Astrocyte (in vitro differentiated cells and primary cell): ENCODE data around the gene MIOX. TPM values are rescaled to one million over a fixed set of nuclear protein-coding genes. Genes with fewer than 3 reads are reported as not detected.

Experiments
- DNase-seq: peaks from one replicate; pipeline ENCODE4 v3.0.0-alpha.2; 2010; ENCODE audit warnings: low read depth
- FAIRE-seq: peaks from 2 replicates; lab custom pipeline; 2011; peaks lifted over from hg19 to GRCh38; lab: Jason Lieb, UNC
- H2AFZ ChIP-seq: 2 replicates; pipeline ENCODE4 v1.6.0; 2012; ENCODE audit warnings: low read depth, low read length, inconsistent platforms
- H3K27ac ChIP-seq: 2 replicates; pipeline ENCODE4 v1.5.1; 2011; ENCODE audit warnings: low read depth, low read length, inconsistent platforms
- H3K27me3 ChIP-seq: 2 replicates; pipeline ENCODE4 v1.6.0; 2011; ENCODE audit warnings: low read length, inconsistent platforms; ENCODE audit not compliant: insufficient read depth
- H3K36me3 ChIP-seq: 2 replicates; pipeline ENCODE4 v1.5.1; 2011; ENCODE audit warnings: low read length, inconsistent platforms; ENCODE audit not compliant: insufficient read depth
- H3K4me1 ChIP-seq: 2 replicates; pipeline ENCODE4 v1.5.1; 2011; ENCODE audit warnings: low read length, inconsistent platforms; ENCODE audit not compliant: insufficient read depth
- H3K4me2 ChIP-seq: 2 replicates; pipeline ENCODE4 v1.6.0; 2012; ENCODE audit warnings: low read length, inconsistent platforms
- H3K4me3 ChIP-seq: 2 replicates; pipeline ENCODE4 v1.5.1; 2011; ENCODE audit warnings: low read depth, mild to moderate bottlenecking, low read length, inconsistent platforms; ENCODE audit not compliant: insufficient read depth
- H3K79me2 ChIP-seq: 2 replicates; pipeline ENCODE4 v1.6.0; 2012; ENCODE audit warnings: mild to moderate bottlenecking, low read length, inconsistent platforms; ENCODE audit not compliant: insufficient read depth
- H3K9ac ChIP-seq: 2 replicates; pipeline ENCODE4 v1.6.0; 2012; ENCODE audit warnings: mild to moderate bottlenecking, low read length, inconsistent platforms
- H3K9me3 ChIP-seq: 2 replicates; pipeline ENCODE4 v1.5.1; 2012; ENCODE audit warnings: low read depth, mild to moderate bottlenecking, low read length, inconsistent platforms; ENCODE audit not compliant: insufficient read depth
- H4K20me1 ChIP-seq: 2 replicates; pipeline ENCODE4 v1.6.0; 2012; ENCODE audit warnings: low read length, inconsistent platforms; ENCODE audit not compliant: insufficient read depth
- H3K27ac Mint-ChIP-seq: one replicate; pipeline ENCODE4 v1.8.0; 2021; ENCODE audit warnings: mild to moderate bottlenecking, mixed read lengths; ENCODE audit not compliant: unreplicated experiment
- H3K27me3 Mint-ChIP-seq: one replicate; pipeline ENCODE4 v1.8.0; 2021; ENCODE audit warnings: low read depth, mixed read lengths; ENCODE audit not compliant: unreplicated experiment
- H3K36me3 Mint-ChIP-seq: one replicate; pipeline ENCODE4 v1.8.0; 2021; ENCODE audit warnings: low read depth, mixed read lengths; ENCODE audit not compliant: unreplicated experiment
- H3K4me1 Mint-ChIP-seq: one replicate; pipeline ENCODE4 v1.8.0; 2021; ENCODE audit warnings: low read depth, mixed read lengths; ENCODE audit not compliant: unreplicated experiment
- H3K4me3 Mint-ChIP-seq: one replicate; pipeline ENCODE4 v1.8.0; 2021; ENCODE audit warnings: mild to moderate bottlenecking, moderate library complexity, mixed read lengths; ENCODE audit not compliant: unreplicated experiment
- H3K9me3 Mint-ChIP-seq: one replicate; pipeline ENCODE4 v1.8.0; 2021; ENCODE audit warnings: mild to moderate bottlenecking, mixed read lengths; ENCODE audit not compliant: unreplicated experiment
- EZH2 ChIP-seq: IDR thresholded peaks from 2 replicates; pipeline ENCODE4 v1.6.1; 2012; ENCODE audit warnings: mild to moderate bottlenecking, low read length, inconsistent platforms; ENCODE audit not compliant: insufficient read depth
- total RNA-seq: library from RNA; stranded (reverse); gene quantifications from 2 replicates; pipeline ENCODE4 v1.2.1, GENCODE V29; 2021
- TF ChIP-seq, protein P1 (sequence below): IDR thresholded peaks from 2 replicates; pipeline ENCODE4 v1.5.1; 2011; ENCODE audit warnings: low read depth, mild to moderate bottlenecking, inconsistent platforms, low read length, moderate library complexity; ENCODE audit not compliant: insufficient read depth

The MIOX gene
- total RNA-seq, 1 donor from 2014 or later: 0.91 TPM

- Histone ChIP-seq H2AFZ (peak overlapping the region; percentile 61), H3K79me2 (peaks cover 53% of the 10 kb centered on the region), H3K4me3 (peak overlapping the region; percentile 63), H3K36me3 (no peaks in the 10 kb centered on the region), H3K27ac (peak overlapping the region; percentile 73), H3K4me2 (peak overlapping the region; percentile 93), H4K20me1 (peaks cover 52% of the 10 kb centered on the region), H3K9me3 (no peaks in the 10 kb centered on the region), H3K9ac (peak overlapping the region; percentile 88), H3K27me3 (no peaks in the 10 kb centered on the region), H3K4me1 (peaks cover 36% of the 10 kb centered on the region)
- no peak for TF ChIP-seq EZH2
- TF ChIP-seq, protein P1, sequence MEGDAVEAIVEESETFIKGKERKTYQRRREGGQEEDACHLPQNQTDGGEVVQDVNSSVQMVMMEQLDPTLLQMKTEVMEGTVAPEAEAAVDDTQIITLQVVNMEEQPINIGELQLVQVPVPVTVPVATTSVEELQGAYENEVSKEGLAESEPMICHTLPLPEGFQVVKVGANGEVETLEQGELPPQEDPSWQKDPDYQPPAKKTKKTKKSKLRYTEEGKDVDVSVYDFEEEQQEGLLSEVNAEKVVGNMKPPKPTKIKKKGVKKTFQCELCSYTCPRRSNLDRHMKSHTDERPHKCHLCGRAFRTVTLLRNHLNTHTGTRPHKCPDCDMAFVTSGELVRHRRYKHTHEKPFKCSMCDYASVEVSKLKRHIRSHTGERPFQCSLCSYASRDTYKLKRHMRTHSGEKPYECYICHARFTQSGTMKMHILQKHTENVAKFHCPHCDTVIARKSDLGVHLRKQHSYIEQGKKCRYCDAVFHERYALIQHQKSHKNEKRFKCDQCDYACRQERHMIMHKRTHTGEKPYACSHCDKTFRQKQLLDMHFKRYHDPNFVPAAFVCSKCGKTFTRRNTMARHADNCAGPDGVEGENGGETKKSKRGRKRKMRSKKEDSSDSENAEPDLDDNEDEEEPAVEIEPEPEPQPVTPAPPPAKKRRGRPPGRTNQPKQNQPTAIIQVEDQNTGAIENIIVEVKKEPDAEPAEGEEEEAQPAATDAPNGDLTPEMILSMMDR: no peak
- Mint-ChIP-seq H3K27ac (peak overlapping the region; percentile 83), H3K36me3 (peaks cover 4% of the 10 kb centered on the region), H3K4me1 (peaks cover 17% of the 10 kb centered on the region), H3K9me3 (no peaks in the 10 kb centered on the region), H3K27me3 (peaks cover 14% of the 10 kb centered on the region), H3K4me3 (peak overlapping the region; percentile 90)
- FAIRE-seq: no peak
- peak; percentile 37 for DNase-seq
Observed at GRCh38 chr22:50473855-50474671, 12.6 kb upstream of the MIOX start.

- peak within 1 kb of the TSS; percentile 90 for H3K4me3 Mint-ChIP-seq
- H3K27ac Mint-ChIP-seq: peak within 1 kb of the TSS; percentile 83
- H3K9ac ChIP-seq: peak within 1 kb of the TSS; percentile 88
- H3K4me2 ChIP-seq: peak within 1 kb of the TSS; percentile 93
- DNase-seq (peak; percentile 64), FAIRE-seq (no peak)
- peaks cover 44% of the 10 kb centered on the region for H3K79me2 ChIP-seq
- peak within 1 kb of the TSS; percentile 63 for H3K4me3 ChIP-seq
- peaks cover 42% of the 10 kb centered on the region for H4K20me1 ChIP-seq
- H3K36me3 ChIP-seq: no peaks in the 10 kb centered on the region
- TF ChIP-seq, protein P1: no peak
- no peak for TF ChIP-seq EZH2
- peaks cover 17% of the 10 kb centered on the region for H3K4me1 Mint-ChIP-seq
- H3K4me1 ChIP-seq: peaks cover 27% of the 10 kb centered on the region
- peaks cover 21% of the 10 kb centered on the region for H3K27me3 Mint-ChIP-seq
- peak within 1 kb of the TSS; percentile 88 for H2AFZ ChIP-seq
- H3K27ac ChIP-seq: peak within 1 kb of the TSS; percentile 73
- peaks cover 4% of the 10 kb centered on the region for H3K36me3 Mint-ChIP-seq
- H3K27me3 ChIP-seq: peaks cover under 1% of the 10 kb centered on the region
- H3K9me3 ChIP-seq: no peaks in the 10 kb centered on the region
- H3K9me3 Mint-ChIP-seq: no peaks in the 10 kb centered on the region
Observed at GRCh38 chr22:50474710-50475651, 11.7 kb upstream of the MIOX start, which contains the start of gene SBF1. SBF1 (minus strand) TSS chr22:50475035; CDS start chr22:50474840, 195 bp downstream.
